Kidney capillary endothelial cell (primary cell): ENCODE measurements around the gene ANKFN1.
A peak's percentile ranks its signal among the peaks of the same experiment; 100 is the strongest.

Experiments
- DNase-seq: peaks from one replicate; pipeline ENCODE4 v3.0.0-alpha.2; 2018; ENCODE audit warnings: low spot score

Gene ANKFN1

DNA sequence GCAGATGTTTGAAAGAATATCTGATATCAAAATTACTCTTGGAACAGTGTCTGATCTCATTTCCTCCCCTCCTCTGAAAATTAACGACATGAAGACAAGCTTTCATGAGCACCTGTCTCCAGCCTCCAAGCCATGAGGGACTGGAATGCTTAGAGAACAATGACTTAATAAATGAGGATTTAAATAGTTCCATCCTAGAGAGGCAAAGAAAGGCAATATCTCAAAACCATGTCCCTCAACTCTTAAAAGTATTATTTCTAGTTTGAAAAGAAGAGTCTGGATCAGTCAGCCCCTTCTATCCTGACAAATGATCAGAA lies 137.5 kb downstream of the ANKFN1 start:
- no peak for DNase-seq

DNA sequence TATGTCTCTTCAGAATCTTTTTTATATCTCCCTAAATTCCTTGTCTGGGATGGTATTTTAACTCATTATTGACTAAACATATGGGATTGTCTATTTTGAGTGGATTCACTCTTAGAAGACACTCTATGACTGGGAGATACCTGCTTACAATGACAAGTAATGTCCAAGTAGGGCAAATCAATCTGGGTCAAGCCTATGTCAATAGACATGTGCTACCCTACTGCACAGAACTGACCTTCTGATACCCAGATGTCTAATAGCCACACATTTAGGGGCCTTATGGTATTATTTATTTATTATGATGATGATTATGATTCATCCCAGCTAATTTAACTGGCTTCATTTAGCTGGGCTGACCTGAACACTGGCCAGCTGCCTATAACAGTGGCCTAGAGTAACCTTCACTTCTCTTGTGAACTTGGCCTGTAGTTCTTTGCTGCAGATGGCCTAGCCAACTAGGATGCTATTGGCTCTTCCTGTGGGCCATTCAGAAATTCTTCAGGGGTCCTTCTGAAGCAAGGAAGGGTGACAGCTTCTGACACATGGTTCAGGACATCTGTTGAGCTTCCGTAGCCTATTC lies 138.0 kb downstream of the ANKFN1 start:
- no peak for DNase-seq

DNA sequence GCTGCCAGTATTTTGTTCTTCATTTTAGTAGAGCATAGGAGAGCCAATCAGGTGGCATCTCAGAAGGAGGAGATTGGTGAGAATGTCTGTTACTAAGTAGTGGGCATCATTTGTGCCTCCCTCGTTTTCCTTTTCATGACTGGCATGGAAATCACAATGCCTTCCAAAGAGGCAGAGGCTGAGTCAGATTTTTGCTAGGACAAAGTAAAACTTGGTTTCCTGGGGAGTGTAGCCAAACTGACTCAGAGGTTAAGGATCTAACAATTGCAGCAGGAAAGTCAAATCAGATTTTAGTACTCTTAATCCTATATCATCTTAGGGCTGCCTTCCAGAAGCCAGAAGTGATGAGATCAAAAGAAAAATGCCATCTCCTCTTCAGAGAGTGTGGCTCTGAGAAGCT lies 138.7 kb downstream of the ANKFN1 start:
- peak; percentile 90 for DNase-seq

DNA sequence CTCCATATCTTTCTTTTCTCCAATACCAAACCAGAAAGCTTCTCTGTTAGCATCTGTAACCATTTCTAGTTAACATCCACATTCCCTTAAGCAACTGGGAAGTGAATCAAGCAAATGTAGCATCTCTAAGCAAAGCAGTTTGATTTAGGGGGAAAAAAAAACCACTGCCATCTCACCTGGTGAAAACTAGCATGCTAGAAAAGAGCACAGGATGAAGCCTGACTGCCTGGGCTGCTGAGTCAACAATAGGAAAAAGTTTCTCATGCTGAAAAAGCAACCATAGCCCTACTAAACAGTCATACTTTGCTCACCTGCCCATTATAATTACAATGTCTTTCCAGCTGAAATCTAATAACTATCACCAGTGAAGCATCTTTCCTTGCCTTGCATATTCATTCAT lies 139.3 kb downstream of the ANKFN1 start:
- DNase-seq = no peak

DNA sequence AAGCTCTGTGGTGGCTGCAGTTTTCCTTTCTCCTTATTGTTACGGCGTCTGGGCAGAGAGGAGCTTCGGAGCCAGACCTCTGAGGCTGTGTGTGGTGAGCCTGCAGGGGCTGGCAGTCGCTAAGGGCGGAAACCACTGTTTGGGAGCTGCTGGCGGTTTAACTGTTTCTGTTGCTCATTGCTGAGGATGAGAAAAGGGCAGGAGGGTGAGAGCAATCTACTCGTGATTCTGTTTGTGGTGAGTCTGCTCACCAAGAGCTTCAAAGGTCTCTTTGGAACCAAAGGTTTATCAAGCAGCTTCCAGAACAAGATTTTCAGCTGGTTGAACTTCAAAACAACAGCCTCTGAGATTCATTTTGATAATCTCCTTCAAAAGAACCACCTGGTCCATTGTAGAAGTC lies 143.9 kb downstream of the ANKFN1 start:
- no peak for DNase-seq

DNA sequence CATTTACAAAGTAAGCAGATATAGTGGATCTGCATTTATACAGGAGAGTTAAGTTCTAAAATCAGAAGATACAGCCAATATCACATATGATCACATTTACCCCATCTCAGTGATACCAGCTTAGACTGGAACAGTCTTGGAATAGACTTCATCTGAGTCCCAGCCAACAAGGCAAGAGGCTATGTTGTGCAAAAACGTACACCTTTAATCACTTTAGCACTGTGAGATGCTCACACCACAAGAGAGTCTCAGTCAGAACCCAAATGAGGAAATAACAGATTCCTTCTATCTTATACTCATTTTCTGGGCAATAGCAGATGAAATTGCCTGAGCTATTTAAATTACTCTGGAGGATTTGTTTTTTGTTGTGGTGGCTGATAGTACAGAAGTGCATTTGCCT lies 145.6 kb downstream of the ANKFN1 start:
- DNase-seq = no peak

DNA sequence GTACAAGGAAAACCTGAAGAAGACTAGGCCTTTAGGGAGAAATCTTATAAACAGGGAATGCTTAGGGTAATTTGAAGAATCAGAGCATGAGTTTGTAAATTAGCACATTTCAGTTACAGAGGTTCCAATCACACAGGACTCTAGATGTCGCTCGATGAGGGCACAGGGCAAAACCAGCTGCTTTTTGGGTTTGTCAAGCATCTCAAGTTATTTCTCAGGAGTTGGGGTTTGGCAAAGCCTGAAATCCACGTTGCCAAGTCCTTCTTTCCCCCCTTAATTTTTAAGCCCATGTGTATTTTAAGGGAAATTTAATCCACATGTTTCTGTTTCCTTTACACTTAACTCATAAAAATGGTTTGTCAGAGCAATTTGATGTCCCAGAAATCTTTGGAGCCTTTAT lies 146.9 kb downstream of the ANKFN1 start:
- no peak for DNase-seq

DNA sequence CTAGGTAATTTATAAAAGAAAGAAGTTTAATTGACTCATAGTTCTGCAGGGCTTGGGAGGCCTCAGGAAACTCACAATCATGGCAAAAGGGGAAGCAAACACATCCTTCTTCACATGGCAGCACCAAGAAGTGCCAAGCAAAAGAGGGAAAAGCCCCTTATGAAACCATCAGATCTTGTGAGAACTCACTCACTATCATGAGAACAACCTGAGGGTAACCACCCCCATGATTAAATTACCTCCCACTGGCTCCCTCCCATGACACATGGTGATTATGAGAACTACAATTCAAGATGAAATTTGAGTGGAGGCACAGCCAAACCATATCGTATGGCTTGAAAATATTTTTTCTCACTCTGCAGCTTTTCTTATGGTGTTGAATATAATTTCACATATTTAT lies 151.7 kb downstream of the ANKFN1 start:
- DNase-seq = no peak

DNA sequence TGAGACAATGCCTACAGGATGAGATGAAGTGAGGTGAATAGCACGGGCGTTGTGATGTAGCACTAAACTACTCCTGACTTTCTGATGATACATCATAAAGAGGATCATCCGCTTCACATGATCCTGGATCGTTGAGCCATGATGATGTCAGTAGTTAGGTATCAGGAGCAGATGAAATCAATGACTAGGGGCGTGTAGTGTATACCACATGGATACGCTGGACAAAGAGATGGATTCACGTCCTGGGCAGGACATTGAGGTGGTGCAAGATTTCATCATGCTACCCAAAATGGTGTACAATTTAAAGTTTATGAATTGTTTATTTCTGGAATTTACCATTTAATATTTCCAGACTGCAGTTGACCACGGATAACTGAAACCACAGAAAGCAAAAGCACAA lies 156.6 kb downstream of the ANKFN1 start:
- DNase-seq = no peak

DNA sequence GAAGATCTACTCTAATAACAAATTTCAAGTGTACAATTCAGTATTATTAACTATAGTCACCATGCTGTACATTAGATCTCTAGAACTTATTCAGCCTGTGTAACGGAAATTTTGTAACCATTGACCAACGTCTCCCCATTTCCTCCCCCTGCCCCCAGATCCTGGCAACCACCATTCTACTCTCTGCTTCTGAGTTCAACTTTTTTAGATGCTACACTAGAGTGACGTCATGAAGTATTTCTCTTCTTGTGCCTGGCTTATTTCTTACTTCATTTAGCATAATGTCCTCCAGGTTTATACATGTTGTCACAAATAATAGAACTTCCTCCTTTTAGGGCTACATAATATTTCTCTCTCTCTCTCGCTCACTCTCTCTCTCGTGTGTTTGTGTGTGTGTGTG lies 157.5 kb downstream of the ANKFN1 start:
- DNase-seq = no peak

DNA sequence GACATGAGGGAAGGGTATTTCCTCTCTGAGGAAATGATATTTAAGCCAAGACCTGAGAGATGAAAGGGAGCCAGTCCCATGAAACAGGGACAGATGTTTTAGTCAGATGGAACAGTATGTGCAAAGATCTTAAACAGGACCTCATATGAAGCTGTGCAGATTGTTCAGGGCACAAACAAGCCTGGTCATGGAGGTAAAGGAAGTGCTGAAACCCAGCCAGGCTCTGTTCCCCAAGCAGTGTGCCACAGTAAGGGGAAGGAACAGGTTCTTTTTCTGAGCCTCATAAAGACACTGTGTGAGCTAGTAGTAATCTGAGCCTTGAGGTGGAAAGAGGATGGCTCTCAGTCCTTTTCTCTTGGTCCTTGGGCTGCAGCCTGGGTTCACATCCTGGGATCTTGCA lies 159.9 kb downstream of the ANKFN1 start:
- DNase-seq = no peak

DNA sequence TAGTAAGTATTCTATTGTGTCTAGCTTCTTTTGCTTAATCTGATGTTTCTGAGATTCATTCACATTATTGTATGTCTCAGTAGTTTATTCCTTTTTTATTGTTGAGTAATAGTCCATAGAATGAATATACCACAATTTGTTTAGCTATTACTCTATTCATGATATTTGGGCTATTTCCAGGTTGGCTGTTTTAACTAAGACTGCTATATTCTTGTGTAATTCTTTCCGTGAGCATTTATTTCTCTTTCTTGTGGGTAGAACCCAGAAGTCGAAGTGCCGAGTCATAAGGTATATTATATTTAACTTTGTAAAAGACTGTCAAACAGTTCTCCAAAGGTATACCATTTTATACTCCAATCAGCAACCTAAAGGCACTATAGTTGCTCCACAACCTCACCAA lies 160.8 kb downstream of the ANKFN1 start:
- no peak for DNase-seq

DNA sequence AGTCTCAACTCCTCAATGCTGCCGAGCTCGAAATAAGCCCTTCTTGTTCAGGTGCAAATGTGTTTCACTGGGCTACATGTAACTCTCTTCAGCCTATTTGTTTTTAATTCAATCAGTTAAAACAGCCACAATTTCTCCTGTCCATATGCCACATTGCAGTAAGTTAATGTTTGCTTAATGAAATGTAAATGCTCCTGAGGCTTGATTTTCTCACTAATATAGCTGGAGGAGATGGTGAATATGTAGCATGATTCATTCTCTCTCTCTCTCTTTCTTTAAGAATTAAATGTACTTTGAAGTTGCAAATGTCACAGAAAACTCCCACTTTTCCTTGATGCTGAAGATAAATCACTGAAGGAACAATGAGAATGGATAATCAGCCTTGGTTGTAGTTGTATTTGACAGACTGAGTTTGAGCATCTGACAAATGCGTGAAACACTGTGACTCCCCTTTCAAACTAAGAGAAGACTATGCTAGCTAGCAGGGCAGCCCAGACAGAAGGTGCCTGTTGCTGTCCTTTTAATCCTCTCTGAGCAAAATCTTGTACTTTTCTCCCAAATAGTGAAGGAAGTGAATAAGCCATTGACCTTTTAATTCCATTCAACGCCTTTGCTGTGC lies 161.8 kb downstream of the ANKFN1 start:
- DNase-seq = no peak

DNA sequence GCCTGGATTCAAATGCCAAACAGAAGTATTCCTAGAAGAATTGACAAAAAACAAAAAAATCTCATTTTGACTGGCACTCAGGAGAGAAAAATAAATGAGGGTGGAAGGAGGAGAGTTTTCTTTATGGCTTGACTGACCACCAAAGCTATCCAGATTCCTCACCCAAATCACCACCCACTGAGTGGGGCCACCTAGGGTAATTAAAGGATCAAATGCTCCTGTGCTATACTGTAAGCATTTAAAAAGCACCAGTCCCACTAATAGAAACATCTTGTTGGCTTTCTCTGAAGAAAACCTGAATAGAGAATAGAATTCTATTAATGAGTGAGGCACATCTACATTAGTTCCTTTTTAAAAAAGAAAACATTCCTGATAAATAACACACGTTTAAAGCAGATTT lies 163.3 kb downstream of the ANKFN1 start:
- DNase-seq = no peak

DNA sequence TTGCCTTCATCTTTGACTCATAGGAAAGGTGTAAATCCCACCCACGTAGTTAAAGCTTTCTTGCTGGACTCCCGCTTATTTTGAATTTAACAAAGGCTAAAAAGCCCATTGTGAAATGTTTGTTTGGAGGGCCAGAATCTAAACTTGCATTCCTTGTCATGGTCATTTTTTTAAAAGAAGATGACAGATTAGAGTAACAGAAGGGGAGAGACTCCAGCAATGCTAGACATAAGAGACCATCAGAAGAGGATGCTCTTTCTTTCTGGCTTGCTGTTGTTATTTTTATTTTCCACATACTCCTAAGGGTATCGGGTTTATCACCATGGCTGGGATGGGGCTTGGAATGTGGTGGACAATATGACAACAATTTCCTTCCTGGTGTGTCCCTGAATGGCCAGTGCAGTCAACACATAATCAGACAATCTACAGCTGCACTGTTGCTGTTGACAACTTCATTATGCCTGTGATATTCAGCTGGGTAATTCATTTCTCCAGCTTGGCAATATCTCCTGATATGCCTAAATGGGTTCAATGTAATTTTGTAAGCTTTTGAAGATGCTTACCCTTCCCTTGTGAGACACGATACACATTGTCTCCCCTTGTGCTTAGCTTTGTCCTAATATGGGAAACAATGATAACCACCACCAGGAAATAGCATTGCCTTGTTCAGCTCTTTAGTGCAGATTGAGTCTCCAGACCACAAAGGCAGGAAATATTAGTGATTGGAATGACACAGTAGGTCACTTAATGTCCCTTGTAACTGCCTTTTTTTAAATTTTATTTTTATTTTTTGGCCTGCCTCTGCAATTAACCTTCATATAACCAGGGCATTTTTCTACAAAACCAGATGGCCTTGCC lies 164.3 kb downstream of the ANKFN1 start:
- DNase-seq = peak; percentile 91

DNA sequence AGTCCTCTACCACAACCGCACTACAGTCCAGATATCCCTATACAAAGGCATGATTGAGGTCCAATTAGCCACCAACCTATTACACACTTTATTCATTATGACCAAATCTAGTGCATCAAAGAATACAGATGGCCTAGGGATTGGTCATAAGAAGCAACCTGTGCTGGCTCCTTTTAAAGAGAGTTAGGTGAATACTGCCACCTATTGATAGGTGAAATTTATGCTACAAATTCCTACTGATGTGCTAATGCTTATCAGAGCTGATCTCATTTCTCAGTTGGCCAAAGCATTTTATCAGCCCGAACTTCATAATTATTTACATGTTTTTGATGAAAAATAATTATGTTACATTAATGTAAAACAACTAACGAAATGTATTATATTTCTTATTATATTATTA lies 166.3 kb downstream of the ANKFN1 start:
- DNase-seq = peak; percentile 78

DNA sequence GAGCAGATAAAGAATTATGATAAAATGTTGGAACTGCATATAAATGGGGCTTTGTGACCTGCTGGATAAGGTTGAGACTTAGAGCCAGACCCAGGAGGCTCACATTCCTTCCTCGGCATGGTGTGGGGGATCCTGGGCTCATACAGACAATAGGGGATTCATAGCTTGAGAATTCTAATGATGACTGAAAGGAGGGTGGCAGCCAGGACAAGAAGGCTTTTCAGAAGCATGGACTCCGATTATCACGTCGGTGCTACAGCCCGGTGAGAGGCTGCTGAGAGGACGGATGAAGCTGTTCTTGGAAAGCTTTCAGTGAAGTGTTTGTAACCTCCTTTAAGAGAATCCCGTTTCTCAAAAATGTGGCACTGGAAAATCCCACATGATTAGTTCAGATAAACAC lies 167.2 kb downstream of the ANKFN1 start:
- DNase-seq = no peak

DNA sequence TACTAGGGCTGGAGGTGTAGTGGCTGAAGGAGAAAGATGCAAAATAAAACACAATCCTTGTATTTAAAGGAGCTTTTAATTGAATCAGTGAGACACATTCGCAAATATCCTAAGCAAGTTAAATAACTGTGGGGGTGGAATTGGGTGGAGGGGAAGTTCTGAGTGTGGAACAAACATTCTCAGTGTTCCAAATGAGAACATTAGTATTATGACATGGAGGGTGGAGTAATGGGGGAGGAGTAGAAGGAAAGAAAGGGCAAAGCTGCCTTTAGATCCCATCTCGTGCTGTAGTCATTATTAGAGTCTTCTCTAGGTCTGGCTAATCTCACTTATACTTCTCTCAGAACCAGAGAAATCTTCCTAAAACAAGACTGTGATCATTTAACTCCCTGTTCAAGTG lies 169.7 kb downstream of the ANKFN1 start:
- DNase-seq = no peak

DNA sequence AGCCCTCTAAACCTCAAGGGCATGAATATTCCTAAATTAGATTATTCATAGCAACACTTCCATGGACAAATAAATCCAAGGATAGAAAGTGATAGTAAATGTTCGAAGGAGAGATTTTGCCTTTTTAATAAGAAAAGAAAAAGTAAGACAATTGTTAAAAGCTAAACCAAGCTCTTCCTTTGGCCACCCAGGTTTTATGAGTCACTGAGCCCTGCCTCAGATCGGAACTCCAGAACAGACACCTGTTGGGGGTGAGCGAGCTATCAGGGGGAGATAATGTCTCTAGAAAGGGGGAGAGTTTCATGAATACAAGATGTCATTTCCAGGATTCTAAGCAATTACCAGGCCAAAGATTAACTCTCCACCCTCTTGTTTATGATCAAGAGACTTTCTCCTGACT lies 171.4 kb downstream of the ANKFN1 start:
- no peak for DNase-seq

DNA sequence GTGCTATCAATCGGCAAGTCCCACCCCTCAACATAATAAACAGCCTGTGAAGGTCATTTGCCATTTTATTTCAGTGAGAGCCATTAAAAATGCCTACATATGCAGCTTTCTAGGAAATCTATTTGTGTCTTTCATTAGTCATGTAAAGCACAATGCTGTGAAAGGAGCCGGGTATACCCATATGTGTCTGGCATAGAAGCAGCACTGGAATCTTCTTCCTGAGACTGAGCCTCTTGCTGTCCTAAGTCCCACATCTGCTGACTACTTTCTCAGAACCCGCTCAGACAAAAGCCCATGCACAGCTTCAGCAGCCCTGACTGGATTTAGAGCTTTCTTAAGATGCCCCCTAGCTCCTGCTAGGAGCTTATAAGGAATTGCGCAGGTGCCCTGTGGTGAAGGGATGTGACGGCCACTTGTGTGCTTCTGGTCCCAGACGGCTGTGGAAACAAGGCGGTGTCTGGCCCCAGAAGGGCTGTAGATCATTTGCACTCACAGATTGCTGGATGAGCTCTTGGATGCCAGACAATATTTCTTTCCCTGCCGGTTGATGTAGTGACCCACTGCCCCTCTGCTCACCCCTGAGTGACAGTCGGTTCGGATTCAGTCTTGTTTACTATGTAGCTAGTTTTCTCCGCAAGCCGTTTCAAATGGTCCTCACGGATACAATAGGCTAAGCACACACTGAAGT lies 172.2 kb downstream of the ANKFN1 start:
- peak; percentile 26 for DNase-seq

DNA sequence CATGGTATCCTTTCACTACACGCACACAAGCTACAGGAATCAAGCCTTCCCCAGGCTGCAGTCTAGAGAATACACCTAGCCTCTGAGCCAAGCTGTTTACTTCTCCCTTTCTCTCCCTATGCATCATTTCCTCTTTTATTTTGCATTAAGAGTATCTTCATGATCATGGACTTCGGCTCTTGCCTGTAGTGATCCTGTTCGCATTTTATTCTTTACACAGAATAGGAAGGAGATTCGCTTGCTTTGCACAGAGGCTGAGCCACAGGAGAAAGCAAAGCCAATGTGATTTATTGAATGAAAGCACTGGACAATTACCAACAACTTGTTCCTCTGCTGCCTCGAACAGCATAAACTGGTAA lies 172.7 kb downstream of the ANKFN1 start:
- no peak for DNase-seq

DNA sequence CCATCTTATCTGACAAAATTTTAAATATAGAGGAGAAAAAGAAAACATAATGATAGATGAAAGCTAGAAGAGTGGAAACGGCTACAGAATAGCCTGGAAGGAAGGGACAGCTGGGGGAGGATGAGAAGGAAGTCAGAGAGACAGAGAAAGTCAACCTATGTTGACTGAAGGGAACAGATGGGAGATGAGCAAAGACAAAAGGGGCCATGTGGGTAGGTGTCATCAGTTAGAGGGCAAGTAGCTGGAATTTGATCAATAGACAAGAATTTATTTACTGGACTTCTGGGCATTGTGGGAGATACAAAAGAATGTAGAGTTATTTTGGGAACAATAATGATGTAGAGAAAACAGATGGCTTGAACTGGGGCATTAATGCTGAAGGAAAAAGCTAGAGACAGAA lies 194.4 kb downstream of the ANKFN1 start:
- DNase-seq = no peak

DNA sequence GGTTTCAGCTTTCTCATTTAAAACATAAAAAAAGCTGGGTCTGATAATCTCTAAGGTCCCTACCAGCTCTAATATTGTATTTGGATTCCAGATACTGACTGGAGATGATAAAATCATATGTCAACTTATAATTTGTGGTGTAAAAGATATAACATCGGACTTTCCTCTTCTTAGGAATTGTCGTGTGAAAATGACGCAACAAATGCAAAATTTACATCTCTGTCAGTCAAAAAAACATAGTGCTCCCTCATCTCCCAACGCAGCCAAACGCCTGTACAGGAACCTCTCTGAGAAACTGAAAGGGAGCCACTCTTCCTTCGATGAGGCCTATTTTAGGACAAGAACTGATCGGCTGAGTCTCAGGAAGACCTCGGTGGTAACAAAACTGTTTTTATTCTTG lies 197.3 kb downstream of the ANKFN1 start:
- DNase-seq = no peak
